A204.1 (cell line): ENCODE data around the gene UEVLD.
"Not testable (repeated sequence)": the region's sequence is repeated elsewhere in the genome, so short reads cannot be mapped to it uniquely, and the experiment has no call there.

Experiments
- FAIRE-seq: peaks from 2 replicates; lab custom pipeline; 2012; peaks lifted over from hg19 to GRCh38; lab: Jason Lieb, UNC

The UEVLD gene

DNA sequence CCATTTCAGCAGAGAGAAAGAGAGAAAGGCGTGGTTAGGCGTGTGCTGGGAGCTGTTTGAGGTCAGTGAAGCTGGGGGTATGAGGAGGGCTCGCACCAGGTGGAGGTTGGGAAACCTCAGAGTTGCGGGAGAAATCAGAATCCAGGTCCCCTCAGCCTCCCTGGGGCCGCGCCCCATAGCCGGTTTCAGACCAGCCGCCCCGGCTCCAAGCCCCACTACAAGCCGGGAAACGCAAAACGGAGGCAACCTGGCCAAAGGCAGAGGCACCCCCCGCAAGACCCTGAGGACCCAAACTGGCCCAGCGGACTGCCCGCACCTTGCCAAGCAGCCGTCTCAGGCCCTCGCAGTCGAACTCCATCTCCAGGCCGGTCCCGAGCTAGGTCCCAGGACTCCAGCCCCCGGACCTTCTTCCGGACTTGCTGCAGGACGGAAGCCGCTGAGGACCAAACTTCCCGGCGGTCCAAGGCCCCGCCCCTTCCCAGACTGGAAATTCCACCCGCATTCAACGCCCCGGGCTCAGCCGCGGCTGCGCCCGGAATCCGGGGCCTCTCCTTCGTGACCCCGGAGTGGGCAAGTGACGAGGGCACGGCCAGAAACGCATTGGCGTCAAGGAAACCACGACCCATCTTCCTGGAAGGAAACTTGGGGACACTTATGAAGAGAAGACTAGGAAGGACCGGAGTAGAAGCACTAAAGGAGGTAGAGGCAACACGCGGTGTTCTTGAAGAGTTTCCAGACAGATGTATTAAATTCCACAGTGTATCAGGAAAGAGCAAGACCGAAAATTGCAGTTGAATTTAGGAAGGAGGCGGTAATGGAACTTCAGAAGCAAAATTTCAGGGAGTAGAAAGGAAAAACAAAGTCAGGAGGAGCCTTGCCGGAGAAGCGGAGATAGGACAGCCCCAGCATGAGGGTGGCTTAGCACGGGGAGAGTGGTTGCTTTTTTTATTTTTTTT is at the start of gene UEVLD:
Gene UEVLD (minus strand): TSS at position 438 of the 956 bp plus-strand sequence. CDS start 80 bp downstream, at position 358.
- FAIRE-seq, result peak; percentile 62

- FAIRE-seq, result peak; percentile 96
Observed at GRCh38 chr11:18634140-18635032, 45.9 kb upstream of the UEVLD start, which contains the start of gene SPTY2D1. Gene SPTY2D1, minus strand, starts transcription at chr11:18634342. Its CDS starts 85 bp downstream, at chr11:18634257.

- no peak for FAIRE-seq
Observed at GRCh38 chr11:18633256-18634139, 45.0 kb upstream of the UEVLD start.

DNA sequence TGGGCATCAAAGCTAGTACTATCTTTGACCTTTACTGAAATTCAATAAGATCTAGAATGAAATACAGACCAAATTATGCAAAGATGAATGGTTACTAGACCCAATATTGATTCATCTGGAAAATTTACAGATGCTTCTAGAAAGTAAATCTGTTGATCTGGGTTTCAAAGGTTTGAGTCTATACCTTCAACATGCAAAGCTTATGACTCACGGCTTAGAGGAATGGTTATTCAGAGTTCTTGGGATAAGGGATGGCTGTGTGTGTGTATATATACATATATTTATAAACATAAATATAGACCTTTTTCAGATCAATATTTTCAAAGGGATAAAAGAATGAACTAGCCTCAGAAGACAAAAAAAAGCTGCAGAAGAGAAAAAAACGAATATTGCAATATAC is 44.3 kb upstream of the UEVLD start:
- FAIRE-seq, result no peak

GRCh38 chr11:18624161-18624560 is 35.6 kb upstream of the UEVLD start:
- FAIRE-seq, result no peak

- FAIRE-seq, result no peak
Observed at GRCh38 chr11:18623707-18624106, 35.2 kb upstream of the UEVLD start.

GRCh38 chr11:18618342-18619025 is 29.9 kb upstream of the UEVLD start:
- no peak for FAIRE-seq

DNA sequence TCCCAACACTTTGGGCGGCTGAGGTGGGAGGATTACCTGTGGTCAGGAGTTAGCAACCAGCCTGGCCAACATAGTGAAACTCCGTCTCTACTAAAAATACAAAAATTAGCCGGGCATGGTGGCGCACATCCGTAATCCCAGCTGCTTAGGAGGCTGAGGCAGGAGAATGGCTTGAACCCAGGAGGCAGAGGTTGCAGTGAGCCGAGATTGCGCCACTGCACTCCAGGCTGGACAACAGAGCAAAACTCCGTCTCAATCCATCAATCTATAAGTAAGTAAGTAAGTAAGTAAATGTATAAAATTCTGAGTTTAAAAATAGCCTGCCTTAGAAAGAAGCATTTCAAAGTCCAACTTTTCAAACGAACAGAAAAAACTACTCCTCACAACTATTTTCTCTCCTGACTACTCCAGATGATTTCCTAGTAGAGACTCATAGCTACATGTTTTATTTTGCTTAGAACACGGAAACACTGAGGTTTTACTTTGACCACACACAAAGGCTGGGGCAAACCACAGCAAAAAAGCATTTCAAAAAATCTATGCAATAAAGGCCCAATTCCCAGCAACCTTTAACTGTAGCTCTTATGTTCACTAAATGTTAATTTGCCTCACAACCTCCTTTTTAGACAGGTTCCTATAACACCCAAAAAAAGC is 29.3 kb upstream of the UEVLD start:
- FAIRE-seq, result no peak

- FAIRE-seq, result no peak
Observed at GRCh38 chr11:18615628-18616392, 27.3 kb upstream of the UEVLD start.

- FAIRE-seq, result no peak
Observed at GRCh38 chr11:18614667-18615066, 26.1 kb upstream of the UEVLD start.

DNA sequence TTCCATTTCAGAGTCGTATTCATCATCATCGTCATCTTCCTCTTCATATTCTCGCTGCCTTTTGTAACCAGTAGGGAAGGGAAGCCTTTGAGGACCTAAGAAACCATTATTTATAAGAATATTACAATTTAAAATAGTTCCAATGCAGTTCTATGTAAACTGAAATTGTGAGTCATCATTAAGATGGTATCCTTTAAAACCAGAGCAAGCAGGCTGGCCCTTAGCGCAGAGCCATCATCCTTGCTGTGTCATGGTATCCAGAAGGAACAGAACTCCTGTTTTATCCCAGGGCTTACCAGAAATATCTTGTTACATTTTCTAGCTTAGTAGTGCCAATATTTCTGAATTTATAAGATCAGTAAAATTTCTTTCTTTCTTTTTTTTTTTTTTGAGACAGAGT is 23.9 kb upstream of the UEVLD start:
- FAIRE-seq, result no peak

- FAIRE-seq, result no peak
Observed at GRCh38 chr11:18611196-18611595, 22.7 kb upstream of the UEVLD start.

GRCh38 chr11:18608376-18608775 is 19.8 kb upstream of the UEVLD start:
- FAIRE-seq, result no peak

- no peak for FAIRE-seq
Observed at GRCh38 chr11:18600915-18601569, 12.5 kb upstream of the UEVLD start.

- no peak for FAIRE-seq
Observed at GRCh38 chr11:18599739-18600230, 11.3 kb upstream of the UEVLD start, which contains the start of gene MISFA. Gene MISFA, plus strand, starts transcription at chr11:18599789. Its CDS starts 140 bp downstream, at chr11:18599929.

DNA sequence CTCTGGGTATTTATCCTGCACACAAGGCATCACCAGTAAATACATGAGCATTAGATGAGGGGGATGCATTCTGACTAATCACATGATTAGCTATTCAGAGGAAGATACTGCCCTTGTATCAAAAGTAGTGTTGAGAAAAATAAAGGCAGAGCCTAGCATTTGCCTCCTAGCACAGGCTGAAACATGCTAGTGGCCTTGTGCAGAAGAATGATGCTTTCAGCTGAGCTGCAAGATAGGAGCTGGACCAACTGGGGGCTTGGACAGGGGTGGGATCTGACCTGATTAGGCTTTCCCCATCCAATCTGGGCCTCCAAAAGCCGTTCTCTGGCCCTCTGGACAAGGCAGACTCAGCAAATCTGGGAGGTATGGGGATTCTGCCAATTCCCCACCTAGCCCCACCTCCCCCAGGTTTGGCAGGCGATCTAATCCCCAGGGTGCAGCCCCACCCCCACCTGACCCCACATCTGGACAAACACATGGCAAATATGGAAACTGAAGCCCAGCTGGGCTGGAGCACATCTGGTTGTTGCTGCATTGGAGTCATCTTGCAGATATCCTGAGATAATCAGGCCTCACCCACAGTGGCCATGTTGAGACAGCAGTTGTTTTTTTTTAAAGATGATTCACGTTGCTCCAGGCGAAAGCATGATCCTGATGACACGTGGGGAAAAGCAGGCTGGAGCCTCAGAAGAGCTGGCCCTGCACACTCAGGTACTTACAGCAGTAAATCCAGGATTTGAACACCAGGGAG is 6.6 kb upstream of the UEVLD start:
- FAIRE-seq, result no peak

GRCh38 chr11:18594088-18594487 is 5.6 kb upstream of the UEVLD start:
- FAIRE-seq, result not testable (repeated sequence)

DNA sequence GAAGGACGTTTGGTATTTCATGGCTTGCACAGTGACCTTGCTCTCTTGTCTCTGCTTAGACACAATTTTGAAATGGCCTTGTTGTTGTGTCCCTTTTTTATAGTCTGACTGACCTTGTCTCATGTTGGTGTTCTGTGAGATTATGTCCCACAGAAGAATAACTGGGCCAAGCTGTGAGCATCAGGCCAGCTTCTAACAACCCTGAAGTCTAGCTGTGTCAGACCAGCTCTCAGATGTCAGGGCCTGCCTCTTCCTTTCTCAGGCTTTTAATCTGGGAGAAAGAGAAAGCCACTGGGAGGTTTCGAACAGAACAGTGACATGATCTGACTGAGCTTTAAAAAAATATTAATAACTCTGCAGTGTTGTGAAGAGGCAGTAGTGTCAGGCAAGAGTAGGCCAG is 2.0 kb upstream of the UEVLD start:
- FAIRE-seq, result no peak
